Hepatocyte (in vitro differentiated cells): Measurements from ENCODE around the gene HCRTR1.

Source experiments
- CTCF ChIP-seq: fragments of 200-600 bp; sonication (generic); IDR thresholded peaks from 2 replicates; pipeline ENCODE4 v1.5.1; 2016; ENCODE audit warnings: antibody characterized with exemption, mild to moderate bottlenecking; ENCODE audit not compliant: poor library complexity
- EZH2 ChIP-seq: fragments of 200-600 bp; sonication (generic); IDR thresholded peaks from 2 replicates; pipeline ENCODE4 v1.6.1; 2016; ENCODE audit warnings: antibody characterized with exemption, mild to moderate bottlenecking, borderline replicate concordance

DNA sequence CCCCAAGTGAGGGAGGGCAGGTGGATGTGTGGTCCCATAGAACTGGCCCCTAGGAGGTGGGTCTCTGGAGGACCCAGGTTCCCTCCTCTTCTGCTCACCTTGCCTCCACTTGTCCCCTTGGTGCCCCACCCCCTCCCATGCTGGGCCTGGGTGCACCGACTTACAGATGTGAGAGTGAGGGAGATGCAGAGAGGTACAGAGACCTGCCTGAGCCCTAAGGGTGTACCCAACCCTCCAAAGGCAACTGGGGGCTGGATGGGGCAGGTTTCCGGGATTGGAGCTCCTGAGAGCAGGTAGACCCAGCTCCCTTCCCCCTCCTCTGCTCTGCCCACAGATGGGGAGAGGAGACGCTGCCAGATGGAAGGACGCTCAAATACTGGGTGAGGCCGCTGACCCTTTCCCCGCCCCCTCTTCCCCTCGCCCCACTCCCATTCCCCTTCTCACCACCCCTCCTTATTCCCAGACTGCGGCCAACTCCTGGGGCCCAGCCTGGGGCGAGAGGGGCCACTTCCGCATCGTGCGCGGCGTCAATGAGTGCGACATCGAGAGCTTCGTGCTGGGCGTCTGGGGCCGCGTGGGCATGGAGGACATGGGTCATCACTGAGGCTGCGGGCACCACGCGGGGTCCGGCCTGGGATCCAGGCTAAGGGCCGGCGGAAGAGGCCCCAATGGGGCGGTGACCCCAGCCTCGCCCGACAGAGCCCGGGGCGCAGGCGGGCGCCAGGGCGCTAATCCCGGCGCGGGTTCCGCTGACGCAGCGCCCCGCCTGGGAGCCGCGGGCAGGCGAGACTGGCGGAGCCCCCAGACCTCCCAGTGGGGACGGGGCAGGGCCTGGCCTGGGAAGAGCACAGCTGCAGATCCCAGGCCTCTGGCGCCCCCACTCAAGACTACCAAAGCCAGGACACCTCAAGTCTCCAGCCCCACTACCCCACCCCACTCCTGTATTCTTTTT is 30.8 kb upstream of the HCRTR1 start:
- no peak for TF ChIP-seq CTCF
- TF ChIP-seq EZH2, result no peak
